ENCODE results near the gene TMEM245. TPM values are rescaled to one million over a fixed set of nuclear protein-coding genes. Genes with fewer than 3 reads are reported as not detected.

The TMEM245 gene
- total RNA-seq, 1 donor from 2014 or later: 26.5 TPM

DNA sequence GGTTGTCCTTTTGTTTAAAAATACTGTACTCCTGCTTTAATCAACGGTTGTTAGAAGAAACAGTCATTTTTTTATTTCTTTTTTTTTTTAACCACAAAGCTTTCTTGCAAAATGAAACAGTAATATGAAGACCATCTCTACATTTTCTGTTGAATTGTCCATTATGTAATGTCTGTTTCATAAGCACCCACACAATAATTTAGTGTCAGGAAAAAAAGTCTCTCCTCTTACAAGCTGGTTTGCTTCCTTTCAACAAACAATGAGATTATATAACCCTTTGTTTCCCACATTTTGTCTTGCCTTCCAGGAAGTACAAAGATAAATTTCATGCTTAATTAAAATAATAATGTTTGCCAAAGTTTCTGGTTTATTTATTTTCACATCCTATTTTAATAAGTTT is 123.1 kb downstream of the TMEM245 start:
- Mint-ChIP-seq H3K36me3 (ENCODE audit: unreplicated experiment) (no peaks in the 10 kb centered on the region), H3K27ac (ENCODE audit: unreplicated experiment) (no peak overlapping the region), H3K9me3 (ENCODE audit: unreplicated experiment) (no peaks in the 10 kb centered on the region), H3K4me3 (ENCODE audit: unreplicated experiment) (no peak overlapping the region), H3K27me3 (ENCODE audit: unreplicated experiment) (no peaks in the 10 kb centered on the region), H3K4me1 (ENCODE audit: low read depth, unreplicated experiment) (no peaks in the 10 kb centered on the region)
- TF ChIP-seq, protein P1, sequence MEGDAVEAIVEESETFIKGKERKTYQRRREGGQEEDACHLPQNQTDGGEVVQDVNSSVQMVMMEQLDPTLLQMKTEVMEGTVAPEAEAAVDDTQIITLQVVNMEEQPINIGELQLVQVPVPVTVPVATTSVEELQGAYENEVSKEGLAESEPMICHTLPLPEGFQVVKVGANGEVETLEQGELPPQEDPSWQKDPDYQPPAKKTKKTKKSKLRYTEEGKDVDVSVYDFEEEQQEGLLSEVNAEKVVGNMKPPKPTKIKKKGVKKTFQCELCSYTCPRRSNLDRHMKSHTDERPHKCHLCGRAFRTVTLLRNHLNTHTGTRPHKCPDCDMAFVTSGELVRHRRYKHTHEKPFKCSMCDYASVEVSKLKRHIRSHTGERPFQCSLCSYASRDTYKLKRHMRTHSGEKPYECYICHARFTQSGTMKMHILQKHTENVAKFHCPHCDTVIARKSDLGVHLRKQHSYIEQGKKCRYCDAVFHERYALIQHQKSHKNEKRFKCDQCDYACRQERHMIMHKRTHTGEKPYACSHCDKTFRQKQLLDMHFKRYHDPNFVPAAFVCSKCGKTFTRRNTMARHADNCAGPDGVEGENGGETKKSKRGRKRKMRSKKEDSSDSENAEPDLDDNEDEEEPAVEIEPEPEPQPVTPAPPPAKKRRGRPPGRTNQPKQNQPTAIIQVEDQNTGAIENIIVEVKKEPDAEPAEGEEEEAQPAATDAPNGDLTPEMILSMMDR (IDR thresholded peaks at IDR 0.05; ENCODE audit: partially characterized antibody, unreplicated experiment): no peak
- DNase-seq: no peak

DNA sequence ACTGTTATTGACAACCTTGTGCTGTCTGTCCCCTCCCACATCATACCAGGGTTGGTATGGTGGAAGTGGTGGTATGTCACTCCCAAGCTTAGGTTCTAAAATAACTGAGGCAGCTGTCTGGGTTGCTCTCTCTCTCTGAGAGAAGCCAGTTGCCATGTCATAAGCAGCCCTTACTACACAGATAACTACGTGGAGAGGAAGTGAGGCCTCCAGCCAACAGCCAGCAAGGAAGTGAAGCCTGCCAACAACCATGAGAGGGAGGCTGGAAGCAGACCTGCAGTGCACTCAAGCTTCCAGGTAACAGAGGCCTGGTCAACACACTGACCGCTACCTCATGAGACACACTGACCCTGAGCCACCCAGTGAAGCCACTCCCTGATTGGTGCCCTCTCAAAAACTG is 125.1 kb downstream of the TMEM245 start:
- no peaks in the 10 kb centered on the region for H3K4me1 Mint-ChIP-seq (ENCODE audit: low read depth, unreplicated experiment)
- no peak overlapping the region for H3K27ac Mint-ChIP-seq (ENCODE audit: unreplicated experiment)
- TF ChIP-seq, protein P1 (IDR thresholded peaks at IDR 0.05; ENCODE audit: partially characterized antibody, unreplicated experiment): no peak
- no peak overlapping the region for H3K4me3 Mint-ChIP-seq (ENCODE audit: unreplicated experiment)
- DNase-seq: no peak
- no peaks in the 10 kb centered on the region for H3K27me3 Mint-ChIP-seq (ENCODE audit: unreplicated experiment)
- H3K36me3 Mint-ChIP-seq (ENCODE audit: unreplicated experiment): no peaks in the 10 kb centered on the region
- no peaks in the 10 kb centered on the region for H3K9me3 Mint-ChIP-seq (ENCODE audit: unreplicated experiment)

DNA sequence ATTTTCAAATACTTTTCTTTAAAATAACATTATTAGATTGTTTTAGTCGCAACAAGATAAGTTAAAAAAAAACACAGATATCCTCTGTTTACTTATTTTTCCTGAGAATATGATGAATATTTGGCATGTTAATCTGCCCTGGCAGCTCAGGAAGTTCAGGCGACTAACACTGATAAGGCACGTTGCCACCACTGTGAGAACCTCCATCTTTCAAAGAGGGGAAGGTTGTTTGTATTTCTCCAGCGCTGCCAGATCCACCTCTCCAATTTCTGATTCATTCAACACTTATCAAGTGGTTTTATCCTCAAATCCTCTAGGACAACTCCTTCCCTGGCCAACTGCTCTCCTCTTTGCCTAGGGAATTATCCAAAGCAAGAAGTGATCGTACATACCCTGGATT is 128.3 kb downstream of the TMEM245 start:
- H3K9me3 Mint-ChIP-seq (ENCODE audit: unreplicated experiment): no peaks in the 10 kb centered on the region
- H3K27ac Mint-ChIP-seq (ENCODE audit: unreplicated experiment): no peak overlapping the region
- H3K36me3 Mint-ChIP-seq (ENCODE audit: unreplicated experiment): no peaks in the 10 kb centered on the region
- H3K4me3 Mint-ChIP-seq (ENCODE audit: unreplicated experiment): no peak overlapping the region
- TF ChIP-seq, protein P1 (IDR thresholded peaks at IDR 0.05; ENCODE audit: partially characterized antibody, unreplicated experiment): no peak
- no peaks in the 10 kb centered on the region for H3K4me1 Mint-ChIP-seq (ENCODE audit: low read depth, unreplicated experiment)
- no peak for DNase-seq
- no peaks in the 10 kb centered on the region for H3K27me3 Mint-ChIP-seq (ENCODE audit: unreplicated experiment)

DNA sequence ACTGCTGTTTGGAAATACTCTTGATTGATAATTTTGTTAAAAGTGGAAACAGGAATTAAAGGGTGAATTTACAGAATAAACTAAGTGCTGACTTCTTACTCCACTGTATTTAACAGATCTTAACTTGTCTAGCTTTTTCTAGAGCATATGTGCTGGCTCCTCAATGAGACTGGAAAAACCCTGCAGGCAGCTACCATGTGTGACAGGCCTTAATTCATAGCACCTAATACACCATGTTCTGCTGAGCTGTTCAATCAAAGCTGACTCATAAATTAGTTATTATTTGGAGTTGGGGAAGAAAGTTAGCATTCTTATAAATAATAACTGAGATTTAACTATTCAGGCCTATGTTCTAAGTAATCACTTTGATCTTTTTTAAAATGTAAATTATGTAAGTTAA is 135.9 kb downstream of the TMEM245 start:
- Mint-ChIP-seq H3K27ac (ENCODE audit: unreplicated experiment) (no peak overlapping the region), H3K4me3 (ENCODE audit: unreplicated experiment) (no peak overlapping the region), H3K9me3 (ENCODE audit: unreplicated experiment) (no peaks in the 10 kb centered on the region), H3K36me3 (ENCODE audit: unreplicated experiment) (no peaks in the 10 kb centered on the region), H3K27me3 (ENCODE audit: unreplicated experiment) (no peaks in the 10 kb centered on the region), H3K4me1 (ENCODE audit: low read depth, unreplicated experiment) (no peaks in the 10 kb centered on the region)
- TF ChIP-seq, protein P1 (IDR thresholded peaks at IDR 0.05; ENCODE audit: partially characterized antibody, unreplicated experiment): no peak
- no peak for DNase-seq

DNA sequence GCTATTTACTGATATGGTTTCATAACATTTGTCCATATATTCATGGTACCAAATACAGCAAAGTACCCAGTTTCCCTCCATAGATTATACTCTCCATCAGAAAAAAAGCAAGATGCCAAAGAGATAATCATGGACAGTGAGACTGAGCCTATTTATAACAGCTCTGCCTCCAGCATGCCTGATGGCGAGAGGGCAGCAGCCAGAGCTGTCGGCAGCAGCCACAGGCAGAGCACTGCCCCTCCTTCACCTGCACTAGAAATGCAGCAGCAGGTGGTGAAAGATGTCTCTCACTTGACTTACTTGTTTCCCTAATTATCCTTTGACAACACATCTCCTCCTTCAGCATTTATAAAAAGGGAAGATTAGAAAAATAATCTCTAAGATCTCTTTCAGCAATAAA is 138.9 kb downstream of the TMEM245 start:
- no peaks in the 10 kb centered on the region for H3K4me1 Mint-ChIP-seq (ENCODE audit: low read depth, unreplicated experiment)
- no peaks in the 10 kb centered on the region for H3K27me3 Mint-ChIP-seq (ENCODE audit: unreplicated experiment)
- DNase-seq: no peak
- TF ChIP-seq, protein P1 (IDR thresholded peaks at IDR 0.05; ENCODE audit: partially characterized antibody, unreplicated experiment): no peak
- no peaks in the 10 kb centered on the region for H3K36me3 Mint-ChIP-seq (ENCODE audit: unreplicated experiment)
- H3K4me3 Mint-ChIP-seq (ENCODE audit: unreplicated experiment): no peak overlapping the region
- no peak overlapping the region for H3K27ac Mint-ChIP-seq (ENCODE audit: unreplicated experiment)
- no peaks in the 10 kb centered on the region for H3K9me3 Mint-ChIP-seq (ENCODE audit: unreplicated experiment)

Measured in glutamatergic neuron (in vitro differentiated cells).